ENCODE results near the gene TNNT3.
"Not testable (repeated sequence)": the region's sequence is repeated elsewhere in the genome, so short reads cannot be mapped to it uniquely, and the experiment has no call there.

The TNNT3 gene

GRCh38 chr11:1936072-1936780, 16.7 kb downstream of the TNNT3 start:
- no peak for DNase-seq

- peak in 1 of 2 donors; percentile 1 for DNase-seq
Observed at GRCh38 chr11:1936781-1937615, 17.5 kb downstream of the TNNT3 start.

- DNase-seq = peak in 1 of 2 donors; percentile 0
Observed at GRCh38 chr11:1937616-1938342, 18.3 kb downstream of the TNNT3 start.

GRCh38 chr11:1938343-1939005, 19.0 kb downstream of the TNNT3 start:
- peak in 1 of 2 donors; percentile 0 for DNase-seq

GRCh38 chr11:1939006-1939625, 19.6 kb downstream of the TNNT3 start:
- DNase-seq = peak in 1 of 2 donors; percentile 0

GRCh38 chr11:1939788-1940187, 20.3 kb downstream of the TNNT3 start:
- DNase-seq = not testable (repeated sequence)

- DNase-seq = no peak
Observed at GRCh38 chr11:1942558-1943260, 23.2 kb downstream of the TNNT3 start.

- peak in 1 of 2 donors; percentile 0 for DNase-seq
Observed at GRCh38 chr11:1943576-1943975, 24.1 kb downstream of the TNNT3 start.

- no peak for DNase-seq
Observed at GRCh38 chr11:1943977-1944376, 24.5 kb downstream of the TNNT3 start.

GRCh38 chr11:1946812-1947484, 27.4 kb downstream of the TNNT3 start, which contains the start of gene MRPL23:
Gene MRPL23, plus strand, starts transcription at chr11:1947332. Its CDS starts 31 bp downstream, at chr11:1947363.
- peak in 1 of 2 donors; percentile 37 for DNase-seq

GRCh38 chr11:1947592-1948237, 28.2 kb downstream of the TNNT3 start:
- DNase-seq = no peak

- DNase-seq = no peak
Observed at GRCh38 chr11:1948389-1948788, 28.9 kb downstream of the TNNT3 start.

GRCh38 chr11:1949302-1949701, 29.8 kb downstream of the TNNT3 start:
- DNase-seq = no peak

GRCh38 chr11:1949922-1950321, 30.4 kb downstream of the TNNT3 start:
- no peak for DNase-seq

GRCh38 chr11:1952806-1953482, 33.4 kb downstream of the TNNT3 start:
- no peak for DNase-seq

GRCh38 chr11:1953489-1954266, 34.2 kb downstream of the TNNT3 start:
- no peak for DNase-seq

- DNase-seq = no peak
Observed at GRCh38 chr11:1958367-1958766, 38.9 kb downstream of the TNNT3 start.

GRCh38 chr11:1959786-1960185, 40.3 kb downstream of the TNNT3 start:
- no peak for DNase-seq

GRCh38 chr11:1963864-1964263, 44.4 kb downstream of the TNNT3 start:
- DNase-seq = no peak
